ENCODE results near the gene INTS11.
A peak's percentile ranks its signal among the peaks of the same experiment; 100 is the strongest.
"Not testable (repeated sequence)": the region's sequence is repeated elsewhere in the genome, so short reads cannot be mapped to it uniquely, and the experiment has no call there.

INTS11 gene

GRCh38 chr1:1329304-1330210 is 5.1 kb upstream of the INTS11 start:
- DNase-seq (ENCODE audit: low read depth), result no peak

- no peak for DNase-seq (ENCODE audit: low read depth)
Measured at GRCh38 chr1:1328254-1328653, 3.8 kb upstream of the INTS11 start.

GRCh38 chr1:1327291-1327690 is 2.8 kb upstream of the INTS11 start:
- DNase-seq (ENCODE audit: low read depth), result no peak

- no peak for DNase-seq (ENCODE audit: low read depth)
Measured at GRCh38 chr1:1326075-1326605, 1.7 kb upstream of the INTS11 start.

- DNase-seq (ENCODE audit: low read depth), result no peak
Measured at GRCh38 chr1:1325288-1326074, 1.0 kb upstream of the INTS11 start.

- DNase-seq (ENCODE audit: low read depth), result no peak
Measured at GRCh38 chr1:1324084-1324523, 356 bp downstream of the INTS11 start.

- no peak for DNase-seq (ENCODE audit: low read depth)
Measured at GRCh38 chr1:1322952-1323351, 1.5 kb downstream of the INTS11 start.

GRCh38 chr1:1322418-1322817 is 2.0 kb downstream of the INTS11 start:
- DNase-seq (ENCODE audit: low read depth), result no peak

- no peak for DNase-seq (ENCODE audit: low read depth)
Measured at GRCh38 chr1:1321477-1321876, 3.0 kb downstream of the INTS11 start.

- DNase-seq (ENCODE audit: low read depth), result no peak
Measured at GRCh38 chr1:1320666-1321448, 3.6 kb downstream of the INTS11 start.

GRCh38 chr1:1319646-1319941 is 4.9 kb downstream of the INTS11 start:
- DNase-seq (ENCODE audit: low read depth), result no peak

GRCh38 chr1:1318777-1319645 is 5.4 kb downstream of the INTS11 start:
- no peak for DNase-seq (ENCODE audit: low read depth)

GRCh38 chr1:1318131-1318652 is 6.3 kb downstream of the INTS11 start:
- DNase-seq (ENCODE audit: low read depth), result peak; percentile 67

- DNase-seq (ENCODE audit: low read depth), result no peak
Measured at GRCh38 chr1:1317420-1317819, 7.0 kb downstream of the INTS11 start.

GRCh38 chr1:1316199-1316598 is 8.3 kb downstream of the INTS11 start:
- DNase-seq (ENCODE audit: low read depth), result not testable (repeated sequence)

GRCh38 chr1:1315435-1315954 is 9.0 kb downstream of the INTS11 start:
- DNase-seq (ENCODE audit: low read depth), result no peak

GRCh38 chr1:1314678-1315335 is 9.7 kb downstream of the INTS11 start:
- DNase-seq (ENCODE audit: low read depth), result no peak

- no peak for DNase-seq (ENCODE audit: low read depth)
Measured at GRCh38 chr1:1314237-1314586, 10.2 kb downstream of the INTS11 start.

- DNase-seq (ENCODE audit: low read depth), result no peak
Measured at GRCh38 chr1:1313500-1314236, 10.8 kb downstream of the INTS11 start.

All from HS-27A (cell line).